HG03558 (cell line): ENCODE data around the gene RPL7L1.
"Not testable (repeated sequence)": the region's sequence is repeated elsewhere in the genome, so short reads cannot be mapped to it uniquely, and the experiment has no call there.

Experiments
- ATAC-seq: cut with Tn5 transposase; IDR thresholded peaks from one replicate; pipeline ENCODE4 v1.9.1; 2021; ENCODE audit warnings: moderate number of reproducible peaks; ENCODE audit not compliant: unreplicated experiment; ENCODE audit errors: extremely low read depth

RPL7L1 gene

GRCh38 chr6:42890311-42891198 lies 11.1 kb downstream of the RPL7L1 start:
- ATAC-seq: no peak

GRCh38 chr6:42891199-42891722 lies 11.8 kb downstream of the RPL7L1 start:
- no peak for ATAC-seq

- not testable (repeated sequence) for ATAC-seq
Observed at GRCh38 chr6:42894041-42894828, 14.8 kb downstream of the RPL7L1 start.

GRCh38 chr6:42896178-42896719 lies 16.8 kb downstream of the RPL7L1 start:
- ATAC-seq: no peak

- ATAC-seq: no peak
Observed at GRCh38 chr6:42898891-42899361, 19.5 kb downstream of the RPL7L1 start.

GRCh38 chr6:42899871-42900270 lies 20.5 kb downstream of the RPL7L1 start:
- ATAC-seq: no peak

GRCh38 chr6:42901538-42901957 lies 22.1 kb downstream of the RPL7L1 start:
- ATAC-seq: no peak

GRCh38 chr6:42902429-42903263 lies 23.2 kb downstream of the RPL7L1 start:
- not testable (repeated sequence) for ATAC-seq

GRCh38 chr6:42904467-42904866 lies 25.1 kb downstream of the RPL7L1 start:
- no peak for ATAC-seq

GRCh38 chr6:42907336-42907735 lies 27.9 kb downstream of the RPL7L1 start:
- ATAC-seq: no peak

- no peak for ATAC-seq
Observed at GRCh38 chr6:42909835-42910234, 30.4 kb downstream of the RPL7L1 start.

GRCh38 chr6:42911171-42912021 lies 32.0 kb downstream of the RPL7L1 start:
- no peak for ATAC-seq

- no peak for ATAC-seq
Observed at GRCh38 chr6:42914546-42914945, 35.1 kb downstream of the RPL7L1 start.

GRCh38 chr6:42915732-42916131 lies 36.3 kb downstream of the RPL7L1 start, which contains the start of gene PTCRA:
Gene PTCRA (plus strand): TSS chr6:42916053. CDS start chr6:42916070, 17 bp downstream.
- no peak for ATAC-seq

GRCh38 chr6:42916288-42916687 lies 36.9 kb downstream of the RPL7L1 start:
- no peak for ATAC-seq

- ATAC-seq: no peak
Observed at GRCh38 chr6:42921801-42922200, 42.4 kb downstream of the RPL7L1 start.

- no peak for ATAC-seq
Observed at GRCh38 chr6:42923666-42924065, 44.2 kb downstream of the RPL7L1 start.

GRCh38 chr6:42925248-42925857 lies 45.9 kb downstream of the RPL7L1 start:
- ATAC-seq: no peak
